ENCODE results near the gene SAMD3.

Gene SAMD3

DNA sequence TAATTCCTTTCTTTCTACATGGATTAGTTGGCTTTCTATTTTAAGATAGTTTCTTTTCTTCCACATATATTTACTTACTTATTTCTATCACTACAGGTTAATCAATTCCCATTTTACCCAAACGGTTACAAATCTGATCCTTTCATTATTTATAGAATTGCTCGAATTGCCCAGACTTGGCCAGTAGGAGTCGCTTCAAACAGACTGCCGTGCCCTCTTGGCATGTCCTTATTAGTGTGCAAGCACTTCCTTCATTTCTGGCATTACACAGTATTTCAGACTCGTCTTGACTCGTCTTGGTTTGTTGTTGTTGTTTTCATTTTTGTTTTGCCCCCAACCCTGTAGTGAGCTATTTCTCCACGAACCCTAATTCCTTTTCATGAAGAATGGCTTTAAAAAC lies 74.6 kb downstream of the SAMD3 start:
- H3K27me3 ChIP-seq (ENCODE audit: control insufficient read depth in 1 of 2, insufficient read depth in 1 of 2, low read length in 2 of 2), result no peaks in the 10 kb centered on the region
- no peak overlapping the region for H4K91ac ChIP-seq (ENCODE audit: low read length)
- no peak overlapping the region for H3K4me2 ChIP-seq (ENCODE audit: low read length, poor library complexity, severe bottlenecking)
- no peak overlapping the region for H3K23ac ChIP-seq (ENCODE audit: low read length in 2 of 2)
- peaks cover 4 to 23% of the 10 kb centered on the region in 2 experiments for H3K36me3 ChIP-seq (ENCODE audit: control insufficient read depth in 1 of 2, insufficient read depth in 2 of 2, low read depth in 1 of 2, low read length in 2 of 2)
- no peak for DNase-seq
- no peak overlapping the region for H4K8ac ChIP-seq (ENCODE audit: low read length)
- H2AK5ac ChIP-seq (ENCODE audit: low read length, severe bottlenecking), result no peak overlapping the region
- H3K9ac ChIP-seq (ENCODE audit: low read length), result no peak overlapping the region
- H2BK120ac ChIP-seq (ENCODE audit: low read depth, low read length), result no peak overlapping the region
- no peak overlapping the region for H3K18ac ChIP-seq (ENCODE audit: low read depth in 1 of 2, low read length in 2 of 2)
- no peak overlapping the region for H2BK12ac ChIP-seq (ENCODE audit: low read length in 2 of 2)
- no peak overlapping the region for H3K14ac ChIP-seq (ENCODE audit: low read length in 2 of 2)
- H2BK15ac ChIP-seq (ENCODE audit: low read depth, poor library complexity, severe bottlenecking), result no peak overlapping the region
- no peaks in the 10 kb centered on the region for H3K9me3 ChIP-seq (ENCODE audit: control insufficient read depth, low read length)
- WGBS, result 87% methylated on average over 7 of the region's 7 CpGs
- no peak overlapping the region for H3K4me3 ChIP-seq (ENCODE audit: insufficient read depth in 1 of 2, low read depth in 1 of 2, low read length in 2 of 2)
- H2BK5ac ChIP-seq (ENCODE audit: low read depth, low read length, poor library complexity, severe bottlenecking), result no peak overlapping the region
- H2AFZ ChIP-seq (ENCODE audit: low read depth, low read length), result no peak overlapping the region
- peaks cover 1% of the 10 kb centered on the region for H3K4me1 ChIP-seq (ENCODE audit: control insufficient read depth, insufficient read depth, low read depth, low read length)
- H3K79me1 ChIP-seq (replicated peaks; ENCODE audit: low read length, poor library complexity, severe bottlenecking), result no peaks in the 10 kb centered on the region
- H3K27ac ChIP-seq (ENCODE audit: low read length, poor library complexity, severe bottlenecking), result no peak overlapping the region
- H3K4ac ChIP-seq (ENCODE audit: low read depth in 1 of 2, low read length in 2 of 2), result no peak overlapping the region

DNA sequence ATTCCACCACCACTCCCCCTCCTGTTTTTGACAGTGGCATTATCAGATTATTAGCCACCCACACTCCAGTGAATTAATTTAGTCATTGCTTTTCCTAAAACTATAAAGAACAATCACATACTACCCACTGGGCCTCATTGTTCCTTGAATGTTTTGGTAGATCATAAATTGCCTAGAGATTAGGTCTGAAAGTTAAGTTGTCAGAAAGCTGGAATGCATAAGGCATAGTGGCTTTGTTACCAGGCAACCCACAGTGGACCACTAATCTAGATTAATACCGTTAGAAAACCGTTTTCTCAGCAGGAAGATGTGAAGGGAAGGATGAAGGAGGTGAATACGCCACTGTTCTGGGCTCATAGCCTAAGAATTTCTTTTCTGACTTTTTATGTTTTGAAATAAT lies 75.6 kb downstream of the SAMD3 start:
- Histone ChIP-seq H3K4me1 (ENCODE audit: control insufficient read depth, insufficient read depth, low read depth, low read length) (peaks cover 1% of the 10 kb centered on the region), H3K18ac (ENCODE audit: low read depth in 1 of 2, low read length in 2 of 2) (no peak overlapping the region), H3K4me2 (ENCODE audit: low read length, poor library complexity, severe bottlenecking) (no peak overlapping the region), H3K79me1 (replicated peaks; ENCODE audit: low read length, poor library complexity, severe bottlenecking) (no peaks in the 10 kb centered on the region), H3K9me3 (ENCODE audit: control insufficient read depth, low read length) (no peaks in the 10 kb centered on the region), H3K14ac (ENCODE audit: low read length in 2 of 2) (no peak overlapping the region), H3K4me3 (ENCODE audit: insufficient read depth in 1 of 2, low read depth in 1 of 2, low read length in 2 of 2) (no peak overlapping the region), H3K27me3 (ENCODE audit: control insufficient read depth in 1 of 2, insufficient read depth in 1 of 2, low read length in 2 of 2) (no peaks in the 10 kb centered on the region), H2BK15ac (ENCODE audit: low read depth, poor library complexity, severe bottlenecking) (no peak overlapping the region), H2AK5ac (ENCODE audit: low read length, severe bottlenecking) (no peak overlapping the region), H4K91ac (ENCODE audit: low read length) (no peak overlapping the region), H2BK12ac (ENCODE audit: low read length in 2 of 2) (no peak overlapping the region), H2AFZ (ENCODE audit: low read depth, low read length) (no peak overlapping the region), H2BK120ac (ENCODE audit: low read depth, low read length) (no peak overlapping the region), H4K8ac (ENCODE audit: low read length) (no peak overlapping the region), H3K23ac (ENCODE audit: low read length in 2 of 2) (no peak overlapping the region), H2BK5ac (ENCODE audit: low read depth, low read length, poor library complexity, severe bottlenecking) (no peak overlapping the region), H3K27ac (ENCODE audit: low read length, poor library complexity, severe bottlenecking) (no peak overlapping the region), H3K36me3 (ENCODE audit: control insufficient read depth in 1 of 2, insufficient read depth in 2 of 2, low read depth in 1 of 2, low read length in 2 of 2) (peaks cover 4 to 23% of the 10 kb centered on the region in 2 experiments), H3K9ac (ENCODE audit: low read length) (no peak overlapping the region), H3K4ac (ENCODE audit: low read depth in 1 of 2, low read length in 2 of 2) (no peak overlapping the region)
- 85% methylated on average over 3 of the region's 3 CpGs for WGBS
- no peak for DNase-seq

DNA sequence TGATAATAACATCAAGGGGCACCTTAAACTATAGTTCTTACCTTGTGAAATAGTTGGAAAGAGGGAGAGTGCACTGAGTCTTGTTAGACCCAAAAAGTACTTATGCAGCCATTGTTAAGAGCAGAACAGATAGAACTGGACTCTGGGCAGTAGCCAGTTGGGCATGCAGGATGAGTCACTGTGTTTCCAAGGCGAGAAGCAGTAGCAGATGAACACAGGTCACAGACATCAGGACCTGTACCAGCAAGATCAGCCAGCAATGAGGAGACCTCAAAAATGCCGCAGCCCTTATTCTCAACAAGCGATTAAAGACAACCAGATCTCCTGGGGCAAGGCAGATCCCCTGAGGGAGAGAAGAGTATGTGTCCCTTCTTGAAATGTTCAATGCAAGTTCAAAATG lies 79.0 kb downstream of the SAMD3 start:
- Histone ChIP-seq H3K79me1 (replicated peaks; ENCODE audit: low read length, poor library complexity, severe bottlenecking) (peaks cover 3% of the 10 kb centered on the region), H4K8ac (ENCODE audit: low read length) (no peak overlapping the region), H3K4me1 (ENCODE audit: control insufficient read depth, insufficient read depth, low read depth, low read length) (peaks cover 1% of the 10 kb centered on the region), H3K36me3 (ENCODE audit: control insufficient read depth in 1 of 2, insufficient read depth in 2 of 2, low read depth in 1 of 2, low read length in 2 of 2) (peaks cover 6 to 16% of the 10 kb centered on the region in 2 experiments), H3K4me2 (ENCODE audit: low read length, poor library complexity, severe bottlenecking) (no peak overlapping the region), H3K14ac (ENCODE audit: low read length in 2 of 2) (no peak overlapping the region), H2BK5ac (ENCODE audit: low read depth, low read length, poor library complexity, severe bottlenecking) (no peak overlapping the region), H3K23ac (ENCODE audit: low read length in 2 of 2) (no peak overlapping the region), H2BK12ac (ENCODE audit: low read length in 2 of 2) (no peak overlapping the region), H2BK120ac (ENCODE audit: low read depth, low read length) (no peak overlapping the region), H3K18ac (ENCODE audit: low read depth in 1 of 2, low read length in 2 of 2) (no peak overlapping the region), H3K27ac (ENCODE audit: low read length, poor library complexity, severe bottlenecking) (no peak overlapping the region), H4K91ac (ENCODE audit: low read length) (no peak overlapping the region), H3K4me3 (ENCODE audit: insufficient read depth in 1 of 2, low read depth in 1 of 2, low read length in 2 of 2) (no peak overlapping the region), H2AFZ (ENCODE audit: low read depth, low read length) (no peak overlapping the region), H3K9me3 (ENCODE audit: control insufficient read depth, low read length) (no peaks in the 10 kb centered on the region), H2BK15ac (ENCODE audit: low read depth, poor library complexity, severe bottlenecking) (no peak overlapping the region), H2AK5ac (ENCODE audit: low read length, severe bottlenecking) (no peak overlapping the region), H3K9ac (ENCODE audit: low read length) (no peak overlapping the region), H3K4ac (ENCODE audit: low read depth in 1 of 2, low read length in 2 of 2) (no peak overlapping the region), H3K27me3 (ENCODE audit: control insufficient read depth in 1 of 2, insufficient read depth in 1 of 2, low read length in 2 of 2) (no peaks in the 10 kb centered on the region)
- 91% methylated on average over 3 of the region's 3 CpGs for WGBS
- DNase-seq, result peak; percentile 22

DNA sequence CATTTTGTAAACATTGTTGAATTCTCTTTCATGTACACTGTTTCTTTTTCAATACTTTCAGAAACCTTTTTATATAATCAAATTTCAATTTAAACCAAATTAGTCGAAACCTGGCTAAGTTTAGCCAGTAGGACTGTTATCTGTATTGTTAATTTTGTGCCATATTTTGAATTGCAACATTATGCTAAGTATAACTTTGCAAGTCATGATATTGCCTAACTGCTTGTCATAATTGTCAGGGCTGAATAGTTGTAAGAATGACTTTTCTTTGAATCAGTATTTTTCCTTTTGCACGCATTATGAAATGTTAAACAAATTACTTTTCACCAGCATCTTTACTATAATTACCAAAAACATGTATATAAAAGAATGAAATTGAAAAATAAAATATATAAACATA lies 82.7 kb downstream of the SAMD3 start:
- DNase-seq, result no peak
- Histone ChIP-seq H3K27ac (ENCODE audit: low read length, poor library complexity, severe bottlenecking) (no peak overlapping the region), H3K4me3 (ENCODE audit: insufficient read depth in 1 of 2, low read depth in 1 of 2, low read length in 2 of 2) (no peak overlapping the region), H3K36me3 (ENCODE audit: control insufficient read depth in 1 of 2, insufficient read depth in 2 of 2, low read depth in 1 of 2, low read length in 2 of 2) (peaks cover 9 to 13% of the 10 kb centered on the region in 2 experiments), H3K4me2 (ENCODE audit: low read length, poor library complexity, severe bottlenecking) (no peak overlapping the region), H3K23ac (ENCODE audit: low read length in 2 of 2) (no peak overlapping the region), H2BK15ac (ENCODE audit: low read depth, poor library complexity, severe bottlenecking) (no peak overlapping the region), H3K9me3 (ENCODE audit: control insufficient read depth, low read length) (no peaks in the 10 kb centered on the region), H4K91ac (ENCODE audit: low read length) (no peak overlapping the region), H4K8ac (ENCODE audit: low read length) (no peak overlapping the region), H3K18ac (ENCODE audit: low read depth in 1 of 2, low read length in 2 of 2) (no peak overlapping the region), H2AK5ac (ENCODE audit: low read length, severe bottlenecking) (no peak overlapping the region), H2BK5ac (ENCODE audit: low read depth, low read length, poor library complexity, severe bottlenecking) (no peak overlapping the region), H2AFZ (ENCODE audit: low read depth, low read length) (no peak overlapping the region), H3K14ac (ENCODE audit: low read length in 2 of 2) (no peak overlapping the region), H3K27me3 (ENCODE audit: control insufficient read depth in 1 of 2, insufficient read depth in 1 of 2, low read length in 2 of 2) (no peaks in the 10 kb centered on the region), H3K79me1 (replicated peaks; ENCODE audit: low read length, poor library complexity, severe bottlenecking) (peaks cover 5% of the 10 kb centered on the region), H3K9ac (ENCODE audit: low read length) (no peak overlapping the region), H2BK120ac (ENCODE audit: low read depth, low read length) (no peak overlapping the region), H3K4me1 (ENCODE audit: control insufficient read depth, insufficient read depth, low read depth, low read length) (peaks cover 1% of the 10 kb centered on the region), H2BK12ac (ENCODE audit: low read length in 2 of 2) (no peak overlapping the region), H3K4ac (ENCODE audit: low read depth in 1 of 2, low read length in 2 of 2) (no peak overlapping the region)
- 100% methylated on average over 1 of the region's 2 CpGs for WGBS
